Measurements from ENCODE around the gene UXS1.
"Not testable (repeated sequence)": the region's sequence is repeated elsewhere in the genome, so short reads cannot be mapped to it uniquely, and the experiment has no call there.

UXS1 gene

GRCh38 chr2:106159866-106160785 lies 34.0 kb downstream of the UXS1 start:
- no peak for DNase-seq

- DNase-seq, result no peak
These were observed 35.2 kb downstream of the UXS1 start for GRCh38 chr2:106158871-106159270.

GRCh38 chr2:106158131-106158530 lies 36.0 kb downstream of the UXS1 start:
- no peak for DNase-seq

- DNase-seq, result no peak
These were observed 36.7 kb downstream of the UXS1 start for GRCh38 chr2:106157416-106157815.

GRCh38 chr2:106156305-106157296 lies 37.5 kb downstream of the UXS1 start:
- no peak for DNase-seq

- no peak for DNase-seq
These were observed 40.3 kb downstream of the UXS1 start for GRCh38 chr2:106153781-106154180.

GRCh38 chr2:106147665-106148064 lies 46.4 kb downstream of the UXS1 start:
- no peak for DNase-seq

- no peak for DNase-seq
These were observed 46.9 kb downstream of the UXS1 start for GRCh38 chr2:106147159-106147558.

GRCh38 chr2:106144621-106145331 lies 49.3 kb downstream of the UXS1 start:
- no peak for DNase-seq

GRCh38 chr2:106143495-106144215 lies 50.4 kb downstream of the UXS1 start:
- no peak for DNase-seq

- DNase-seq, result no peak
These were observed 51.4 kb downstream of the UXS1 start for GRCh38 chr2:106142683-106143082.

GRCh38 chr2:106140913-106141312 lies 53.2 kb downstream of the UXS1 start:
- no peak for DNase-seq

GRCh38 chr2:106140113-106140512 lies 54.0 kb downstream of the UXS1 start:
- no peak for DNase-seq

- DNase-seq, result no peak
These were observed 54.7 kb downstream of the UXS1 start for GRCh38 chr2:106139238-106139935.

- DNase-seq, result no peak
These were observed 55.4 kb downstream of the UXS1 start for GRCh38 chr2:106138543-106139237.

- DNase-seq, result no peak
These were observed 56.2 kb downstream of the UXS1 start for GRCh38 chr2:106137731-106138521.

- DNase-seq, result not testable (repeated sequence)
These were observed 62.9 kb downstream of the UXS1 start for GRCh38 chr2:106131192-106131591.

- DNase-seq, result no peak
These were observed 63.7 kb downstream of the UXS1 start for GRCh38 chr2:106130251-106130998.

- DNase-seq, result no peak
These were observed 64.5 kb downstream of the UXS1 start for GRCh38 chr2:106129592-106129991.

All from NCI-H1048 (cell line).